NCI-H748 (cell line): ENCODE measurements around the gene RMC1.

Experiments used
- DNase-seq: peaks from one replicate; lab custom pipeline; 2025; ENCODE audit not compliant: unreplicated experiment; lab: John Stamatoyannopoulos, UW

RMC1 gene

GRCh38 chr18:23529604-23530003 lies 26.3 kb downstream of the RMC1 start:
- no peak for DNase-seq

GRCh38 chr18:23530195-23530594 lies 26.9 kb downstream of the RMC1 start:
- DNase-seq: no peak

GRCh38 chr18:23531912-23532311 lies 28.6 kb downstream of the RMC1 start:
- no peak for DNase-seq

- DNase-seq: no peak
These were observed 29.5 kb downstream of the RMC1 start for GRCh38 chr18:23532848-23533247.

GRCh38 chr18:23534276-23534675 lies 31.0 kb downstream of the RMC1 start:
- DNase-seq: no peak

- no peak for DNase-seq
These were observed 32.9 kb downstream of the RMC1 start for GRCh38 chr18:23536204-23536603.

GRCh38 chr18:23537274-23537673 lies 34.0 kb downstream of the RMC1 start:
- no peak for DNase-seq

GRCh38 chr18:23538001-23538400 lies 34.7 kb downstream of the RMC1 start:
- DNase-seq: no peak

- DNase-seq: no peak
These were observed 35.6 kb downstream of the RMC1 start for GRCh38 chr18:23538870-23539269.

GRCh38 chr18:23539296-23539695 lies 36.0 kb downstream of the RMC1 start:
- no peak for DNase-seq

- no peak for DNase-seq
These were observed 36.7 kb downstream of the RMC1 start for GRCh38 chr18:23539911-23540525.

GRCh38 chr18:23540867-23541266 lies 37.6 kb downstream of the RMC1 start:
- DNase-seq: no peak

GRCh38 chr18:23541349-23542093 lies 38.2 kb downstream of the RMC1 start:
- DNase-seq: no peak

GRCh38 chr18:23542461-23542860 lies 39.1 kb downstream of the RMC1 start:
- no peak for DNase-seq

GRCh38 chr18:23545247-23545789 lies 42.0 kb downstream of the RMC1 start:
- DNase-seq: no peak

- DNase-seq: no peak
These were observed 44.0 kb downstream of the RMC1 start for GRCh38 chr18:23547306-23547705.

- no peak for DNase-seq
These were observed 44.5 kb downstream of the RMC1 start for GRCh38 chr18:23547846-23548245.

- no peak for DNase-seq
These were observed 45.0 kb downstream of the RMC1 start for GRCh38 chr18:23548275-23548674.

- DNase-seq: no peak
These were observed 45.4 kb downstream of the RMC1 start for GRCh38 chr18:23548719-23549118.

GRCh38 chr18:23550898-23551297 lies 47.6 kb downstream of the RMC1 start:
- no peak for DNase-seq

- no peak for DNase-seq
These were observed 48.7 kb downstream of the RMC1 start for GRCh38 chr18:23551978-23552377.

GRCh38 chr18:23552505-23552904 lies 49.2 kb downstream of the RMC1 start:
- no peak for DNase-seq

GRCh38 chr18:23553887-23554286 lies 50.6 kb downstream of the RMC1 start:
- no peak for DNase-seq
